Activated CD8-positive, alpha-beta memory T cell treated with anti-CD3 and anti-CD28 coated beads, Interleukin-2, amount 50 U/mL, for 4 hours (primary cell): Measurements from ENCODE around the gene POU2AF1.

ENCODE experiments used
- DNase-seq: peaks from one replicate; pipeline ENCODE4 v3.0.0-alpha.2; 2020

POU2AF1 gene

DNA sequence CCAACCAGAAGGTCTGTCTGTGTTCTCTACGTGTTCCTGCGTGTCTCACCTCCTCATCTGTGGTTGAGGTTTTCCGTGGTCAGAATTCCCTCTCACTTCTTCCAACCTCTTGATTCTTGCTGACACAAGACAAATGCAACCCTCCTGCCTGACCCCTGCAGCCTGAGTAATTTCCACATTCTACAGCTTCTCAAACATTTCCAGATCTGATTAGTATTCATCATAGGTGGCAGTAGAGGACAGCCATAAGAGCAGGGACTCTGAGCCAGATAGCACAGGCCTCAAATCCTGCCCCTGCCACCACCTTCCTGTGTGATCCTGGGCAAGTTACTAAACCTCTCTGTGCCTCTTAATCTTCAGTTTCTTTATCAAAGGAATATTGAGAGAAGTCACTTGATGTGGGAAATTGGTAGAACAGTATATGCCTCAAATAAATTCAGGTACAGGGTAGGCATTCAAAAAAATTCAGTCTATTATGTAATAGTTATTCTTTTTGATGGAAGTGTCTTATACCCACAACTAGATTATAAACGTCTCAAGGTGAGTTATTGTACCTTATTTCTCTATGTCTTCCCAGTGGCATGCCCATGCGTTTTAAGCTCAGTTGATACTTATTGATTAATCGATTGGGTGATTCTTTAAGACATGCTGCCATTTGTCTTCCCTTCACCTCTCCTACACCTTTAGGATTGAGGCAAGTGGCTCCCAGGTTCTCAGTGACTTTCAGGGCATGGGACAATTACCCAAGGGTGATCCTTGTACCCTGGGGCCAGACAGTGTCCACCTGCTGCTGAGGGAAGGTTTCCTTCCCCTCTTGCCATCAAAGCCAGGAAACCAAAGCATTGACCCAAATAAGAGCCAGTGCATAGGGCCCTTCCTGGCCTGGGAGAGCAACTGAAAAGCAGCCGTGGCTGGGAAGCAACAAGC, 19.6 kb downstream of the POU2AF1 start:
- no peak for DNase-seq

DNA sequence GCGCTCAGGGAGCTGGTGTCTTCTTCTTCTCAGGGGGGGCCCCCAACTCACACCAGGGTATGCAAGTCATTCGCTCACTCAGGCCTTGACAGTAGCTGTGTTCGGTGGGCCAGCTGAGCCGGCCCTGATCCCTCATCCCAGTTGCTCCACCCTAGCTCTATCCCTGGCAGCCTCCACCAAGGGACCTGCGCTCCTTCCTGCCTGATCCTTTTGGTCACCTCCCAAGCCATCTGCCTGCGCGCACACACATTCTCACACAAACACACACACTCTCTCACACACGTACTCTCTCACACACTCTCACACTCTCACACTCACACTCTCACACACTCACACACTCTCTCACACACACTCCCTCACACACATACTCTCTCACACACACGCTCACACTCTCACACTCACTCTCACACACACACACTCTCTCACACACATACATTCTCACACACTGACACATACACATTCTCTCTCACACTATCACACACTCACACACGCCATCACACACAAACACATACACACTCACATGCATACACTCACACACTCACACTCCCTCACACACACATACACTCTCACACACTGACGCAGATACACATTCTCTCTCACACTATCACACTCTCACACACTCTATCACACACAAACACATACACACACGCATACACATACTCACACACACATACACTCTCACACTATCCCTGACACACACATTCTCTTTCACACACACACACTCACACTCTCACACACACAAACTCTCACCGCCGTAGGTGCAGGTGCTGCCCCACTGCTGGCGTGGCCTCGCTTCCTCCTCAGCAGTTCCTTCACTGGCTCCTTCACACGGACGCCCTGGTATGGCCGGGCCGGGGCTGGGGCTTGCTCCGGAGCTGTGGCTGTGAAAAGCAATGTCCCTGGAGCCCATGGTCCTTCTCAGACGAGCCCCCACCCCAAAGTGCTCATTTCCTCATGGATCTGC, 20.8 kb downstream of the POU2AF1 start:
- no peak for DNase-seq

DNA sequence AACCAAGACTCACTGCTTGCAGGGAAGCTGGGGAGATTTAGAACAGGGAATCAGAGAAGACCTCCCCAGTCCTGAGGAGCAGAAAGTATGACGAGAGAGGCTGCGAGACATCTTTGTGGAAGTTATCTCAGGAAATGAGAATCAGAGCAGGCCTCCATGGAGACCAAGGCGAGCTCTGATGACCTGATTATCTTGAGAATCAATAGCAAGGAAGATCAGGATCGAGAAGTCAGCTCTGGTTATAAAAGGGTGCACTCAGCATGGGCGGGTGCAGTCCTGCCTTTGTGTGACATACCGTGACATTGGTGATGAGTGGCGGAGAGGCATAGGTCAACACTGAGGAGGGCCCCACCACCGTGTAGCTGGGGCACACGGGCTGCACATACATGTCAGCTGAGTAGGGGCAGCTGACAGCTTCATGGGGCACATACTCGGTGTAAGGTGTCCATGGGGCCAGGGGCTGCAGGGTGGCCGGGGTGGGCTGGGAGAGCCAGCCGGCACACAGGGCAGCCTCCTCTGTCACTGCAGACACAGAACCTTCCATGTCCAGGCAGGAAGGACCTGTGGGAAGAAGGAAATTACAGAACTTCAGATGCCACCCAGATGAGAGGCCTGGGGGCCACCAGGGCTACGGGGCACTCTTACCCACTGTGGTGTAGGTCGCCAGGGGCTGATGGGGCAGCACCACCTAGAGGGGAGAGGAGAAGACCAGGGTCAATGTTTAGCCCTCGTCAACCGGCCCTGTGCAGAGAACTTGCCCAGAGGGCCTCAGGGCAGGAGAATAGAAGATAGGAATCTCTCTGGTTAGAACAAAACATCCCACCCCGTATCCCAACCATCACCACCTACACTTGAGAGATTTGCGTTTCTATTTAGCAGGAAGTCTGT, 21.7 kb downstream of the POU2AF1 start:
- DNase-seq = no peak

DNA sequence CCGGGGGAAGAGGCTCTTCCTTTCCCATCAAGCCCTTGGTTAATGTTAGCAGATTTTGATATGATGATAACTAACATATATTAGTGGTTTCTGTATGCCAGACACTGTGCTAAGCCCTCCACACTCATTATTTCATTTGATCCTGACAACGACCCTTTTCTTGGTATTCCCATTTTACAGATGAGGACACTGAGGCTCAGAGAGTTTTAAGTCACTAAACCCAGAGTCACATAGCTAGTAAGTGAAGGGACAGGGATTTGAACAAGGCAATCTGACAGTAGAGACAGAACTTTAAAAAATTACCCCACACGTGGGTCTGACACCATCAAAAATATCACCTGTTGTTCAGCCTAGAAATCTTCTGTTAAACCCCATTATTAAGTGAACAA, 22.4 kb downstream of the POU2AF1 start:
- no peak for DNase-seq

DNA sequence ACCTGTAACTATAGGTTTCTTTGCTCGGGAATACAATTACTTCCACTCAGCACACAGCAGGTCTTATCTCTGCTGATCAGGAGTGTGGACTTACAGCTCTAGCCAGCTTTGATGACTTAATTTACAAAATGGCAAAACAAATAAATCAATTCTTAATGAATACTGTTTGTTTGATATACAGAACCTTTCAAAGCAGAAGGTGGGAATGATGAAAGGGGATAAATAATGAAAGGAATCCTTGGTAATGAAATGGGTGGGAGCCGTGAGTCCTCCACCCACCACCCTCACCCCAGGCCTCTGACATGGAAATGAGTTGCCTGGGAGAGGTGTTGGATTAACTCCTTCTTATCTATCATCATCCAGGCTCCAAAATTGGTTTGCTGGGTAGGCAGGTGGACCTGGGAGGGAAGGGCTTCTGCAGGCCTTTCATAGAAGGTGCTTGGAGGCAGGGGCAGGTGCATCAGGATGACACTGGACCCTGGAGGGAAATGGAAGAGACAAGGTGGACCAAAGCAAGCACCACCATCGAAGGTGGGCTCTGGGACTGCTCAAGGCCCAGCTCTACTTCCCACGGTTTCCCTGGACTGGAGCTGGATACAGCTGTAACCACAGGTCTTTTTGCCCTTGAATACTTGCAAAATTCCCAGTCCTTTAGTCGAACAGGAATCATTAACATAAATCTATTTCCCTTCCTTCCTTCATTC, 23.0 kb downstream of the POU2AF1 start:
- DNase-seq = no peak

- DNase-seq = no peak
Measured at GRCh38 chr11:111355101-111355500, 24.0 kb downstream of the POU2AF1 start.

- DNase-seq = no peak
Measured at GRCh38 chr11:111354601-111354891, 24.5 kb downstream of the POU2AF1 start.

GRCh38 chr11:111353776-111354600, 25.1 kb downstream of the POU2AF1 start:
- DNase-seq = no peak

DNA sequence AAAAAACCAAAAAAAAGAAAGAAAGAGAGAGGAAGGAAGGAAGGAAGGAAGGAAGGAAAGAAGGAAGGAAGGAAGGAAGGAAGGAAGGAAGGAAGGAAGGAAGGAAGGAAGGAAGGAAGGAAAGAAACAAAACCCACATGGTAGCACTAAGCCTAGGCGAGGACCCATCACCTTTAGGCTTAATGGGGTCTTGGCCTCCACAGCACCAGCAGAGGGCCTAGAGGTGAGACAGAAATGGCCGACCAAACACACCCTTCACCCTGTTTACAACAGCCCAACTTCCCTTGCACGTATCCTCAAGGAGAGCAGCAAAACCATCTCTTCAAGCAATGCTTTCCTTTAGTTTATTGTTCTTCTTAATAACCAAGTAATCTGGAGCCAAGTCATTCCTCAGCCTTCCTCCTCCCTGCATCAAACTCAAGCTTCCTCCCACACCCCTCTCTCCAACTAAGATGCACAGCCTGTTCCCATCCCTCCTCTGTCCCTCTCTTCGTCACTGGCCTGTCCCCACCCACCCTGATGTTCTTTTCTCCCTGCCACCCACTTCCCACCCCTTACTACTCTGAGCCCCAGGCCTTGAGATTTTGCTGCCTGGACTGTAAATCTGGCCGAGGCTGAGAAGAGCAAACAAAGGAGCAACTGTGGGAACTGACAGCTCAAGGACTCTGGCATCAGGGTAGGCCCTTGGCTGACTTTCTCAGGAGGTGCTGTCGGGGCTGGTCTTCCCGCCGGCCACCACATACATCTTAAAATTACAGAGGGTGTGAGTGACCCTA, 26.0 kb downstream of the POU2AF1 start:
- DNase-seq = no peak

GRCh38 chr11:111352231-111352746, 26.8 kb downstream of the POU2AF1 start:
- no peak for DNase-seq

DNA sequence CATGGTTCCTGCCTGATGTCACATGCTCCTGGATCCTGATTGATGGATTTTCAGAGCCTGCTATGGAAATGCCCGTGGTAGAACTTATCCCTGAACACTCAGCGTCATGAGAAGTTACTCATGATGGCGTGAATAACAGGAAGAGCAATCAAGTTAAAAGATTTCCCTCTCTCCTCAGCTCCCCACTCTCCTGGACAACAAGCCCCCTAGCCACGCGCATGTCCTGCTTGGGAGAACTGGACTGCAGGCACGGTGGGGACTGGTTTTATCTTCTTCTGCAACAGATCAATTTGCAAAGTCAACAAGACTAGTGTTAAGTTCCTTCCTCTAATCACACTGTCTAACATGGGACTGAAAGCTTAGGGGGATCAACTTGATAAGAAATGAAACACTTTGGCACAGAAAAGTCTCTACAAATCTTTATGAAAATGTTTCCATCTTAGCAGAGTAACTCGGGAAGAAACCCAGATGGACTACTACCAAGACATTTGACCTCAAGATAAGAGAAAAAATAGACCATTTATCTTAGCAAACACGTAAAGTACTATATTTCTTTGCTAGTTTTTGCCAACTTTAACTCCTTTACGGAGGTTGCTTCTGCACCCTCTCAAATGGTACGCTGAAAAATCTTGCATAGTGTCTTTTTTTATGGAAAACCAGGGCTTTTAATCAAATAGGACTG, 27.6 kb downstream of the POU2AF1 start:
- no peak for DNase-seq

DNA sequence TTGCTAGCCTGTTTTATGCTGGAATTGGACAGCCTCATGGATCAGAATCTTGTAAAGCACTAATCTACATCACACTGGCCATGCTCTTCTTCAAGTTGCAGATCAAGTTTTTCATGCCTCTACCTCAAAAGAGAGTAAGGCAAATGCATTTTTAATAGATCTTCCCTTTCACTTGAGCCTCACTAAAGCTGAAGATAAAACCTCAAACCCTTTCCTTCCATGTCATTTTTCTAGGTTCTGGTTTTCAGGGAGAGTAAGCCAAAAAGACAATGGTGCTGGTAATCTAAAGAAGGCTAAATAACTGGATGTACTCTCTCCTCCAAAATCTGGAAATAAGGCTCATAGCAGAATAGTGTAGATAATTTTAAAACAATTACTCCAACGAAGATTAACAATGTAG, 28.3 kb downstream of the POU2AF1 start:
- no peak for DNase-seq

- no peak for DNase-seq
Measured at GRCh38 chr11:111349191-111349695, 29.8 kb downstream of the POU2AF1 start.

- DNase-seq = no peak
Measured at GRCh38 chr11:111348147-111348546, 30.9 kb downstream of the POU2AF1 start.

GRCh38 chr11:111347723-111348115, 31.4 kb downstream of the POU2AF1 start:
- DNase-seq = no peak

DNA sequence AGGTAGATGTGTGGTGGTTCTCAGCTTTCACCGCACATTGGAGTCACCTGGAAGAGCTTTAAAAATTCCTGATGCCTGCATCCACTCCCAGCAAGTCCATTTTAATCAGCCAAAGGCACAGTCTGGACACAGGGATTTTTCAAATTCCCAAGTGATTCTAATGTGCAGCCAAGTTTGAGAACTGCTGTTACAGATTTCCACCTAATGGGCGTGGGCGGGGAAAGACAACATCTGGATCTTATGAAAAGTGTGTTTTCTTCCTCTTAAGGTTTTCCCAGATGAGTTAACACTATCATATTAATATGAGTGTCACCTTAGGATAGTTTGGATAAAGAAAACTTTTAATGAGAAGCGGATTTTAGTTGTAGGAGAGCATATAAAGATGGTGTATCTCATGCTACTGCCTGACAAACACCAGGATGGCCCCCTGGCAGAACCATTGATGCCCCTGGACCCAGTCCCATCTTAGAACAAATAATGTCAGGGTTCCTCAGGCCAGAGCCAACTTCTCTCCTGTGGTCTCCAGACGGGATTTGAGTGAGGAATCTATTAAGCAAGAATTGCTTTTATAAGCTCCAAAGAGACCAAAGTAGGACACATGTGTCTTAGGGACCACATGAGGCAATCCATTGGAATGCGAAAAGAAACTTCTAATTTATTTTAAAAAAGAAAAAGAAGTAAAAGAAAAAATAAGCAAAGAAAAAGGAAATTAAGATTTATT, 31.9 kb downstream of the POU2AF1 start:
- no peak for DNase-seq

DNA sequence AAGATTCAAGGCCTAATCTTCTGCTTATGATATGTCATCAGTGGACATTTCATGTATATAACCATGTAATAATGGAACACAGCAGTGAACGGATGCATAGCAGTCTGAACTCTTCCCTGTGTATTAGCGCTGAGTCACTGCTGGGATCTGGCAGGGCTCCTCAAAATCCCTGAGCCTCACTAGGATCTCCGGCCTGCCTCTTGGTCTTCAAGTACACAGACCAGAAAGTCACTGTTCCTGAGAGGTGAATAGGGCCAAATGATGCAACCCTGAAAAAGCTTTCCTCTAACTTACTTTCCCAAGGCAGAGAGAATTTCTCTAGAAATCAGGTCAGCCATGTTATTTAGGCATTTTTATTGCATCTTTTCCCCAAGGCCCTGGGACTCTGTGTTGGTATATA, 35.0 kb downstream of the POU2AF1 start:
- DNase-seq = no peak

GRCh38 chr11:111342329-111342728, 36.7 kb downstream of the POU2AF1 start:
- DNase-seq = no peak
